ENCODE results near the gene MAP2K6.

MAP2K6 gene

DNA sequence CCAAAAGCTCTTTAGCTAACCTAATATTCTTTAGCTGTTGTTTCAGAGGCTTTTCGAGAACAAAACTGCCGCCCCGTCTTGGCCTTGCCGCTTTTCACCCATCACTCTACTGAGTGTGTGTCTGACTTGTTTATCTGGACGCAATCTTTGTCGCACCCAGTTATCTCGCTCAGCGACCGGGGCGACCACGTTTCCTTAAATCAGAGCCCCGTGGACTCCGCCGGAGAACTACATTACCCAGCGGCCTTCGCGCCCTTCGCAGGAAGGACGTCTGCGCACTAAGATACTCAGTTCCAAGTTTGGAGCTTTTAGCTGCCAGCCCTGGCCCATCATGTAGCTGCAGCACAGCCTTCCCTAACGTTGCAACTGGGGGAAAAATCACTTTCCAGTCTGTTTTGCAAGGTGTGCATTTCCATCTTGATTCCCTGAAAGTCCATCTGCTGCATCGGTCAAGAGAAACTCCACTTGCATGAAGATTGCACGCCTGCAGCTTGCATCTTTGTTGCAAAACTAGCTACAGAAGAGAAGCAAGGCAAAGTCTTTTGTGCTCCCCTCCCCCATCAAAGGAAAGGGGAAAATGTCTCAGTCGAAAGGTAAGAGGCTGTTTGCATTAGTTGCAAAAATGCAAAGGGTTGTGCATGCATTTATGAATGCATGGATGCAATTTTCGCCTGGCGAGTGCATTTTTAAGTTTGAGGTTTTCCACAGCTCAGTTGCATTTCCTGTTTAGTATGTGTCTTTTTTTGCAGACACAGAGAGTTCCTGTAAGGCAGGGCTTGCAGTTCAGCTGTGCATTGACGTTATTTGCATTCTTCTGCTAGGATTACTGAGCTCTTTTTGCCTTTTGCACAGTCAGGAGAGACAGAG lies at the start of gene MAP2K6:
MAP2K6 (plus strand) TSS at position 290 of the 867 bp plus-strand sequence; CDS start at position 578, 288 bp downstream.
- DNase-seq: no peak

DNA sequence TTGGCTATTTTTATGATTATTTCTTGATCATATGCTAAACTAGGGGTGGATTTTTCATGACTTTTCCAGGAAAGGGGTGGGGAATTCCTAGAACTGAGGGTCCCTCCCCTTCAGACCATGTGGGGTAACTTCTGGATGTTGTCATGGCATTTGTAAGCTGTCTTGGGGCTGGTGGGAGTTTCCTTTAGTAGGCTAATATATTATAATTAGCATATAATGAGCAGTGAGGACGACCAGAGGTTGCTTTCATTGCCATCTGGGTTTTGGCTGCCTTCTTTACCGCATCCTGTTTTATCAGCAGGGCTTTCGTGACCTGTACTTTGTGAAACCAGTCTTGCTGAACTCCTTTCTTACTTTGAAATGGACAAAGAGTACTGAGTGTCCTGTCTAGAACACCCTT lies 47.2 kb upstream of the MAP2K6 start:
- no peak for DNase-seq

DNA sequence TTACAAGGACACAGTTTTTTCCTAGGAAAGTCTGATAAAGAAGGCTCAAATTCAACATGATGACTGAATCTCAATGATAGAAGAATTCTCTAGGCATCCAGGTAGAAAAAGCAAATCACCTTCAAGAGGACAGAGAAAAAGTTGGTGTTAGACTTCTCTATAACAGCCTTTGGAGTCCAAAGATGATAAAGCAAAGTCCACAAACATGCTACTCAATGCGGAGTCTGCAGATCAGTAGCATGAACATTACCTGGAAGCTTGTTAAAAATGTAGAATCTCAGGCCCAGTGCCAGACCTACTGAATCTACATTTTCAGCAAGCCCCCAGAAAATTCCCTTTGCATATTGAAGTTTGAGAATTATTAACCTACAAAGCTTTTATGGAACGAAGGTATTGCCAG lies 41.4 kb upstream of the MAP2K6 start:
- DNase-seq: no peak

DNA sequence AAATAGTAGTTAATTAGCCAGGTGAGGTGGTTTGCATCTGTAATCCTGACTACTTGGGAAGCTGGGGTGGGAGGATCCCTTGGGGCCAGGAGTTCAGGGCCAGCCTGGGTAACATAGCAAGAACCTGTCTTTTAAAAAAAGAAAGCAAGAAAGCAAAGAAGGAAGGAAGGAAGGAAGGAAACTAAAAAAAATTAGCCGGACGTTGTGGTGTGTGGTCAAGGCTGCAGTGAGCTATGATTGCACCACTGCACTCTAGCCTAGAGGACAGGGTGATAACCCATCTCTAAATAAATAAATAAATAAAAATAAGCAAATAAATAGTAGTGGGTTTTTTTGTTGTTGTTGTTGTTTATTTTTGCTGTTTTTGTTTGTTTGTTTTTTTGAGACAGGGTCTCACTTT lies 39.3 kb upstream of the MAP2K6 start:
- no peak for DNase-seq

DNA sequence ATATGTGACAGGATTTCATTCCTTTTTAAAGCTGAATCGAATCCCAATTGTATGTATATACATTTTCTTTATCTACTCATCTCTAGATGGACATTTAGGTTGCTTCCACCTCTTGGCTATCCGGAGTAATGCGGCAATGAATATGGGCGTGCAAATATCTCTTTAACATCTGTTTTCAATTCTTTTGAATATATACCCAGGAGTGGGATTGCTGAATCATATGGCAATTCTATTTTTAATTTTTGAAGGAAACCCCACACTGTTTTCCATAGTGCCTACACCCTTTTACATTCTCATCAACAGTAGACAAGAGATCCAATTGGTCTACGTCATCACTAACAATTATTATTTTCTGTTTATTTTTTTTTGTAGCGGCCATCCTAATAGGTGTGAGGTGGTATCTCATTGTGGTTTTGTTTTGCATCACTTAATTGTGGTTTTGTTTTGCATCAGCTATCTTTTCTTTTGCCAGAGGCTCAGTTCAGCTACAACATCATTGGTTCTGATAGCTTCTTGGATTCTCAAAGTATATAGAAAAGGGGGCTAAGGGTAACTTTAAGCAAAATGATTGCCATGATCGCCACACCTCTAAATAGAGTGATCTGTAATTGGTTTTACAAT lies 25.6 kb upstream of the MAP2K6 start:
- no peak for DNase-seq

DNA sequence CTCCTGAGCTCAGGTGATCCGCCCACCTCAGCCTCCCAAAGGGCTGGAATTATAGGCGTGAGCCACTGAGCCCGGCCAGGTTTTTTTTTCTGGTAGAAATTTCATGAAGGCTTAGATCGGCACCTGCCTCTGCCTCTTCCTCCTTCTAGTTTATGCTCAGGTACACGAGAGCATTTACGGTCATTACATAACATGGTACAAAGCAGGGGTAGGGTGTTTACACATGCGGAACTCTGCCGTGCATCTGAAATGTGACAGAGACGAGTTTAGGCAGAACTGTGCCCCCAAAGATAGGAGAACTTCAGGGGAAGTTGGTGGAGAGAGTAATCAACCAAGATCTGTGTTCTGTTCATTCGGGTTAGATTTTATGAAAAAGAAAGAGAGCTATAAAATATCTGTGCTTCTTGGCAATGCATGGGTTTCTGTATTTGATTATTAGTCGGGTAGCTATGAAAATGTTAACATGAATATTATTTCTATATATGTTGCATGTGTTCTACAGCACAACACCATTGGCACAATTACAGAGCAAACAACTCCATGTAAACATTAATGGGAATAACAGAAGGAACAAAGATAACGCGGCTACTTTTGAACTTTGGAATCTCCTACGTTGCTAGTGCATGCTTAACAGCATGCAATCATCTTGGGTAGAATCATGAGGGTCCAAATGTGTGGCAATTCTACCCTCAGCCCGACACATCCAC lies 23.5 kb upstream of the MAP2K6 start:
- no peak for DNase-seq

DNA sequence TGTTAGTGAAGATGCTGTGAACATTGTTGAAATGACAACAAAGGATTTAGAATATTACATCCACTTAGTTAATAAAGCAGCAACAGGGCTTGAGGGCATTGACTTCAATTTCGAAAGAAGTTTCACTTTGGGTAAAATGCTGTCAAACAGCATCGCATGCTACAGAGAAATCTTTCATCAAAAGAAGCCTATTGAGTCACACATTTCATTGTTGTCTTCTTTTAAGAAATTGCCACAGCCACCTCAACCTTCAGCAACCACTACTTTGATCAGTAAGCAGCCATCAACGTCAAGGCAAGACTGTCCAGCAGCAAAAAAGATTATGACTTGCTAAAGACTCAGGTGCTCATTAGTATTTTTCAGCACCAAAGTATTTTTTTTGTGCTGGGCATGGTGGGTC lies 13.2 kb upstream of the MAP2K6 start:
- DNase-seq: no peak

DNA sequence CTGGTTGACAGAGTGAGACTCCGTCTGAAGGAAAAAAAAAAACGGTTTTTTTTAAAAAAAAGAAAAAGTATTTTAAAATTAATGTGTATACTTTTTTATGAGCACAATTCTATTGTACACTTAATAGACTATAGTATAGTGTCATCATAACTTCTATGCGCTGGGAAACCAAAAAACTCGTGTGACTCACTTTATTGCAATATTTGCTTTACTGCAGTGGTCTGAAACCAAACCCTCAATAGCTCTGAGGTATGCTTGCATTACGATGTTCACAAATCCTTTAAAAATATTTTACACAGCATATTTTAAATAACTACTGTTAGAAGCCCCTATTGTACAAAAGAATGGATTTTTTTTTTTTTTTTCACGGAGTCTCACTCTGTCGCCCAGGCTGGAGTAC lies 12.4 kb upstream of the MAP2K6 start:
- DNase-seq: no peak

DNA sequence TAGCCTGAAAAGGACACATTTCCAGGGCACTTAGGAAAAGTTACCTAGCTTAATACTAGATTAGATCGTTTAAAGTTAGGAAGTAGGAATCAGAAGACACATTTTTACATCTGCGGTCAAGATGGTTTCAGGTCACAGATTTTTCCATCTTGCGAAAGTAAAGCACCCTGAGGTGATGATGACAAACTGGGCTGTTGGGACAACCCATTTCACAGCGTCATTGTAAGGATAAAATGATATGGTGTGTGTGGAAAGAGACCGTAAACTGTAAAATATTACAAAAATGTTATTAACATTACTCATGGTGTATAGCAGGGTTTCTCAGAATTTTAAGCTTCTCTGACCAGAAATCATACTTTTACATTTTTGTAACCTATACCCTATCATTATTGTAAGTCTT lies 10.1 kb upstream of the MAP2K6 start:
- DNase-seq: no peak

DNA sequence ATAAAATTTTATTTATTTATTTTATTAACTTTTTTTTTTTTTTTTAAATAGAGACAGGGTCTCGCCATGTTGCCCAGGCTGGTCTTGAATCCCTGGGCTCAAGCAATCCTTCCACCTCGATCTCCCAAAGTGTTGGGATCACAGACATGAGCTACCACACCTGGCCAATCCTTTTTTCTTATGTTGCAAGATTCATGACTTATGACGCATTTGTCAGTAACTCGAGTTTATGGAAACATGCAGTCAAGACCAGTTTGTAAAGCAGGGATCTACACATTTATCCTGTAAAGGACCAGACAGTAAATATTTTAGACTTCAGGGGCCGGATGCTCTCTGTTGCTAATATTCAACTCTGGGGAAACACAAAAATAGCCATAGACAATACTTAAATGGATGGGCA lies 9.4 kb upstream of the MAP2K6 start:
- no peak for DNase-seq

DNA sequence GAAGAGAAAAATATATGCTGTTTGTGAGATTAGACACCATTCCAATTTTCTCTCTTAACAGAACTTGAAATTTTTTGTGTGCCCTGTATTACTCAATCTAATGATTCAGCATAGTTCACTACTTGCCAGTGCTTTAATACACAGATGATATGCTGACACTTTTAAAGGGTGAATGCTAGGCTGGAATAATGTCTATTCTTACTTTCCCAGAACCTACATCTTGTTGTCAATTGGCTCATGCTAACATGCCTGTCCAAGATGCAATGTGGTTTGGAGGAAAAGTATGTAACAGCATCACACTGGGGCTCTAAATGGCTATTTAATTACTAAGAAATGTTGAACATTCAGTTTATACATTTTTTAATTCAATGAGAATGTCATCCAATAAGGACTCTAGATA lies 7.6 kb upstream of the MAP2K6 start:
- DNase-seq: no peak

DNA sequence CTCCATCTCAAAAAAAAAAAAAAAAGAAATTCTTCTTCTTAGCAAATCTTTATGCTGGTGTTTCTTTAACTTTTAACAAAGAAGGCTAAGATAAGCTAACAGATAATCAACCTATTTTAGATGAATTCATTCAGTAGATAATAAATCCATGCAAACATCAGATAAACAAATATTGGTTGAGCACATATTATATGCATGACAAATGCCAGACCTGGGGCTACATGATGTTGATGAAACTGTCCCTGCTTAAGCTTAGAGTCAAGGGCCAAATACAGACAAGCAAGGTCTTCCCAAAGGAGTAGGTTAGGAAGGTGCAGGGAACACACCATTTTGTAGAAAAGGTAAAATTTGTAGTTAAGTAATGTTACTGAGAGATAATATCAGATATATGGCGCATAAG lies 6.7 kb upstream of the MAP2K6 start:
- DNase-seq: no peak

DNA sequence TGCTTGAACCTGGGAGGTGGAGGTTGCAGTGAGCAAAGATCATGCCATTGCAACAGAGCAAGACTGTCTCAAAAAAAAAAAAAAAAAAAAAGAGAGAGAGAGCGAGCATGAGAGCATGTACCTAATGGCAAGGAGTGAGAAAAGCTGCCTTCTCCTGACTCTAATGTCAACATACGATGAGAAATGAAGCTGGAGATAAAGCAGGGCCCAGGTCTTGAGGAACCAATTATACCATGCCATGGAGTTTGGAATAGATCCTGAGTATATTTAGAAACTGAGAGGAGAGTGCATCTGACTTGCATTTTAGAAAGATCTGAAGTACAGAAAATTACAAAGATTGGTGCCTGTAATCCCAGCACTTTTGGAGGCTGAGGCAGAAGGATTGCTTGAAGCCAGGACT lies 3.8 kb upstream of the MAP2K6 start:
- DNase-seq: no peak

DNA sequence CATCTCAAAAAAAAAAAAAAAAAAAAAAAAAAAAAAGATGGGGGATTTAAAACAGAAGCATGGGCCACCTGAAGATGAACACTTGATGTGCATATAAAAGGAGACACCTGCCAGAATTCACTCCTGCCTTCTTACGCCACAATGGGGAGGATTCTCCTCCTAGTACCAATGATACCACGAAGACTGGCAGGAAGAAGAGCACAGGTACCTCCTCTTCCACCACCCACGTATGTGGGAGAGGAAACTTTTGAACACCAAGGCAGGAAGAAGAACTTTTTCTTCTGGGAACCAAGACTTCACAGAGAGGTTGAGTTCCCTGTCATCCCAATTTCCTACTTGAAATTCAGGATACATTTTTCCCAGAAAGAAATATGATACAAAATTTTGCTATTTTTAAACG lies 2.7 kb upstream of the MAP2K6 start:
- DNase-seq: no peak

DNA sequence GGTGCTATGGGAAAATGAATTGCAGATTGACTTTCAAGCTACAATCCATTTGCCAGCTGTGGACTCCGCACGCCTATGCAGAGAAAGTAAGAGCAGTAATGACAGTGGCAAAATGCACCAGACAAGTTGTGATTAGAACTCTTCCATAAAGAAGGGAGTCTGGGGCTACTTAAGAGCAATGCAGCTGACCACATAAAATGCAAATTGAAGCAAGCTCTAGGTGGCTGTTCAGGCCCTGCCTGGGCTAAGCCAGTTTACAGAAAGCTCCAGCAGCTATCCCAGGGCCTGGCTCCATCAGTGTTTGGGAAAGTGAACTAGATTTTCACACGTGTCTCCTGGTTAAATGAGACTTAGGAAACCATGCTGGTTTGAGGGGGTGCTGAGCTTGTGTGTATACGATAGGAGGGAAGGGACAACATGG lies 2.2 kb upstream of the MAP2K6 start:
- DNase-seq: no peak

DNA sequence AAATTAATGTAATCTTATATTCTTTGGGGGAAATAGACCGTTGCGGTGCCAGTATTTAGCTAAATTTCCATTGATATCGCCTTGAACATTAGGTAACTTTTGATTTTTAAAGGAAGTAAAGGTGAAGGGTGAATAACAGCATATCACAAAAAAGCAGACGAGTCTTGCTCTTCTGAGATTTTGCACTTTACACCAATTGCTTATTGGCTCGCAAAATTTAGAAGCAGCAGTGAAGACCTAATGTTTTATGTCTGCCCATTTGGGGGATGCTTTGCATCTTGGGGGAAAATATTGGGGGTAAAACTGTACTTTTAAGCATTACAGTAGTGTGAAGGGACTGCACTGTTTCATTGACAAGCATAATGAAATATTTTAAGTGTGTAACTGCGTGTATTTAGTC lies 934 bp downstream of the MAP2K6 start:
- DNase-seq: no peak

DNA sequence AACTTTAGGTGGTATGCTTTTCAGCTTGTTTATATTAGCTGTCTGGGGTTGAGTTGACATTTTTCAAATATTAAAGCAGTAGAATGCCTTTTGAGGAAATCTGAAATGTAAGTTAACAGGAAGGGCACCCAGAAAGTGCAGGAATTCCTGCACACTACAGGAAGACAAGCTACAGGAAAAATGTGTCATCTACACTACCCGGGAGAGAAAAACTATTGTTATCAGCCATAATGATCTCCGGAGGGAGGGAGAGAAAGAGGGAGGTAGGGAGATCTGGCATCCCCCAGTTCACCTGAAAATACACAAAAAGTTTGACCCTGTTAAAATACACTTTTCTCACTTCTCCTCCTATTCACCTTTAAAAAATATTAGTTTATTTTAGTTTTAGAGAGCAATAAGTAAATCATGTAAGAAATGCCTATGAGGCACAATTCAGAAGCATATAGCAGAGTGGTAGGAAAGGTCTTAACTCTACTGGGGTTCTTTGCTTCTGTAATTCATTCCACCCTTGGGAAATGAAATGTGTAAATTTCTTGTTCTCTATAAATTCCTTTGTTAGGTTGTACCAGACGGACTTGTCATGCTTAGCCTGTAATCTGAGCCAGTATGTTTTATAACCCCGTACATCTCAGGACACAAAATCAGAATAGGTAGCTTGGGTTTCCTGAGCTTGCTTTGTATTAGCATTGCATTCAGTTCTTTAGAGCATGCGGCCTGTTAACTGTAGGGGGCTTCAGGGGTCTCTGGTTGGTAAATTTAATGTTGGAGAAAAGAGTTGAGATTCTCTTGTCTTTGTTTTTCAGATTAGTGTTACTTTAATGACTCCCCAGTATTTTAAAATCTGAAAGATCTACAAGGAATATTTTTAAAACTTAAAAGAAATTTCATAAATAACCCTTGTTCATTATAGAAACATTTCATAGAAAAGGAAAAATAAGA lies 3.3 kb downstream of the MAP2K6 start:
- no peak for DNase-seq

DNA sequence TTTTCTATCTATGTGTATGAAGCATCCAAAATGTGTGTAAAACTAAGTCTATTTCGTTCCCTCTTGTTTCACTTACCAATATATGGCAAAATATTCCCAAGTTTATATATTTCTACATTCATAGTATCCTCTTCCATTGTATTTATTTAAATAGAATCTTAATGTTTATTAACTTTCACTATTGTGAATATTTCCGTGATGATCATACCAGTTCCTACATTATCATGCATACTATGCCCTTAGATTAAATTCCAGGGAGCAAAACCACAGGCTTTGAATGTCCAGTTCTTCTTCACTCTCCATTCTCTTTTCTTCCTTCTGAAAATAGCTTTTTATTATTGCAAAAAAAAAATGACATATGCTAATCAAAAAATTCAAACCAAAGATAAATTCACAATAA lies 4.0 kb downstream of the MAP2K6 start:
- no peak for DNase-seq

DNA sequence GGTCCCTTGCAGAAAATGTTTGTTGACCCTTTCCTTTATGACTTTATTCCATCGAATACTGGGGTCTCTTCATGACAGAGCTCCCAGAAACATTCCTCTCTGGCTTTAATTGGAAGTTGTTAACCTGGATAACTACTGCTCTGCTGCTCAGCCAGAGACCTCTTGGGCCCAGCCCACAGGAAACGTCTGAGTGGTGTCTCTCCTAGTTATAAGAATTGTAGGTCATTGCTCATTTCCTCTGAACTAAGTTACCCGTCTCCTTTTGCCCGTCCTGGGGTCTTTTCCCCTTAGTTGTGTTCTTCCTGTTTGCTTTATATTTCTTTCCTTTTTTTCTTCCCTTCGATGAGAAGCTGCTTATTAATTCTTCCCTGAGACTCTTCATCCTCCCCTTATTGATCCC lies 9.0 kb downstream of the MAP2K6 start:
- no peak for DNase-seq

DNA sequence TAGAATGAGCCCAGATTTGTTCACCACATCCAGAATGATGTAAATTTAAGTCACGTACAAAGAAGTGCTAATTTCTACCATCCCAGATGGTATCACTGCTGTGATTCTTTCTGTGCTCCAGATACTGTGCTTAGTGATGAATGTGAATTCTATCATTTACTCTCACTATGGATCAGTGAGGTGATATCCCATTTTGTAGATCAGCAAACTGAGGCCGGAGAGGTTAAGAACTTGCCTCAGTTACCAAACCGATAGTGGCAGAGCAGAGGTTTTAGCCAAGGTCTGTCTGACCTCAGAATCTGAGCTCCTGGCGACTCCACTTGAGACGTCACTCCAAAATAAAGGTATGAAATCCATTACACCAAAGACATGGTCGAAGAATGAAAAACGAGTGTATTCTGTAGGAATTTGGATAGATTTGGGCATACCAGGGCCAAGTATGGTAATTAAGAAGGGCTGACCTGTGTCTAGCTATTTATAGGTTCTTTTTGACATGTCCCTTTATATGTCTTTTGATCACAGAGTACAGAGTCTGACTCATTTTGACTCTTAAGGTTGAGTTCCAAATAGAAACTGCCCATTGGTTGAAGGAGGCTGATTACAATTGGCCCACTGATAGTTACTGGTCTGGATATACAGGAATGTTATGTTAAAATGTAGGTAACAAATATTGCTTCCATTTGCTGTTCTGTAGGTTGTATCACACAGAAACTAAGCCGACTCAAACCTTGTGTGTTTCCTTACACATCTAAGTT lies 10.0 kb downstream of the MAP2K6 start:
- DNase-seq: no peak

DNA sequence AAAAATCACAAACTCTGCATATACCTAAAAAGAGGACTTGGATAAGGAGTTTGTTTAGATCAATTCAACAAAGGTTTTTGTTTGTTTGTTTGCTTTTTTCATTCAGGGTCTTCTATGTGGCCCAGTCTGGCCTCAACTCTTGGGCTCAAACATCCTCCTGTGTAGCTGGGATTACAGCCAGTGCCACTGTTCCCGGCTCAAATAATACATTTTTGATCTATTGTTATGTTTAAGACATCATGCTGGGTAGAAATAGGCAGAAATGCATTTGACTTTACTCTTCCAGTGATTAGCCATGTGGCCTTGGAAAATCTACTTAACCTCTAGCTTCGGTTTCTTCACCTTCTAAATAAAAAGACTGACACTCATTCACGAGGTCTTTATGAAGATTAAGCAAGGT lies 11.5 kb downstream of the MAP2K6 start:
- no peak for DNase-seq
